Measurements from ENCODE around the gene CKMT1A. TPM values are rescaled to one million over a fixed set of nuclear protein-coding genes. Genes with fewer than 3 reads are reported as not detected.
"Not testable (repeated sequence)": the region's sequence is repeated elsewhere in the genome, so short reads cannot be mapped to it uniquely, and the experiment has no call there.

CKMT1A gene
- total and polyA plus RNA-seq, 3 donors from 2014 or later, result 0.68 to 1.4 (median 1.2) TPM

- TF ChIP-seq CTCF (IDR thresholded peaks at IDR 0.05) (no peak), POLR2A (IDR thresholded peaks at IDR 0.05) (no peak)
- intact Hi-C loops (cut with DNase I; ENCODE audit: low total_unique reads), result no loop called here
- no peak overlapping the region for H3K4me3 ChIP-seq
- H3K27me3 ChIP-seq, result no peaks in the 10 kb centered on the region
- H3K27ac ChIP-seq, result no peak overlapping the region
- DNase-seq, result no peak
- H3K4me1 ChIP-seq, result no peaks in the 10 kb centered on the region
- 87 to 94% methylated on average over 6 of the region's 6 CpGs for WGBS, 2 donors
- no peaks in the 10 kb centered on the region for H3K36me3 ChIP-seq (ENCODE audit: low read depth, missing control alignments)
- H3K9me3 ChIP-seq, result no peaks in the 10 kb centered on the region
These were observed 41.8 kb downstream of the CKMT1A start for GRCh38 chr15:43735416-43735815.

GRCh38 chr15:43746245-43746902 lies 52.7 kb downstream of the CKMT1A start, which contains the start of gene PDIA3:
Gene PDIA3, plus strand, starts transcription at chr15:43746438. Its CDS starts 102 bp downstream, at chr15:43746540.
- H3K27me3 ChIP-seq; H3K36me3 ChIP-seq (ENCODE audit: low read depth, missing control alignments); H3K9me3 ChIP-seq; intact Hi-C loops (cut with DNase I; ENCODE audit: low total_unique reads): not testable (repeated sequence)
- Histone ChIP-seq H3K4me3 (peak within 1 kb of the TSS; percentile 79 to 95), H3K27ac (peak within 1 kb of the TSS; percentile 86 to 95), H3K4me1 (peaks cover 19% of the 10 kb centered on the region)
- 0% methylated on average over 13 to 39 of the region's 84 CpGs for WGBS, 2 donors
- DNase-seq, result peak; percentile 95
- TF ChIP-seq CTCF (IDR thresholded peaks at IDR 0.05) (peak in 1 of 3 experiments; percentile 18), POLR2A (IDR thresholded peaks at IDR 0.05) (peak; percentile 90)

- intact Hi-C loops (cut with DNase I; ENCODE audit: low total_unique reads); H3K27me3 ChIP-seq; H3K36me3 ChIP-seq (ENCODE audit: low read depth, missing control alignments); DNase-seq; H3K9me3 ChIP-seq: not testable (repeated sequence)
- Histone ChIP-seq H3K4me3 (peak overlapping the region; percentile 79 to 95), H3K27ac (peak overlapping the region; percentile 86 to 95), H3K4me1 (peaks cover 22% of the 10 kb centered on the region)
- WGBS, 2 donors, result 0% methylated on average over 12 of the region's 12 CpGs
These were observed 53.2 kb downstream of the CKMT1A start for GRCh38 chr15:43746903-43747309.

DNA sequence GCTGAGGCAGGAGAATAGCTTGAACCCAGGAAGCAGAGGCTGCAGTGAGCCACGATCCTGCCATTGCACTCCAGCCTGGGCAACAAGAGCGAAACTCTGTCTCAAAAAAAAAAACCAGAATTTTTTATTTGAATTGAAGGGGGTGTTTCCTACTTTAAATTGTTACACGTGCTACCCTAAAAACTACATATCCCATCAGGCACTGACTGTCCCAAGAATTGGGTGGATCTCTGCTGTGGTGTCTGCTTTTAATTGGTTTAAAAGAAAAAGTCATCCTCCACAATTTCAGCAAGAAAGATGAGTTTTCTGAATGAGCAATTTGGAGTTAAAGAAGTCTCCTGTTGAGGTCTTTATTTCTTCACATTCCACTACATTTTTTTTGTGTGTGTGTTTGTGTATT lies 54.7 kb downstream of the CKMT1A start:
- TF ChIP-seq CTCF (IDR thresholded peaks at IDR 0.05) (no peak), POLR2A (IDR thresholded peaks at IDR 0.05) (no peak)
- Histone ChIP-seq H3K27ac (no peak overlapping the region), H3K27me3 (no peaks in the 10 kb centered on the region), H3K4me3 (no peak overlapping the region), H3K9me3 (no peaks in the 10 kb centered on the region), H3K36me3 (ENCODE audit: low read depth, missing control alignments) (no peaks in the 10 kb centered on the region), H3K4me1 (peaks cover 22% of the 10 kb centered on the region)
- 79 to 93% methylated on average over 3 of the region's 3 CpGs for WGBS, 2 donors
- intact Hi-C loops (cut with DNase I; ENCODE audit: low total_unique reads), result no loop called here
- no peak for DNase-seq

Small RNA genes lying within 50 kb of the gene (small RNA-seq; reads per million reads assigned to genes)
- gene PDIA3P2 (0 reads per million in 2 donors), gene RNU6-353P (0 reads per million in 2 donors), gene RNU6-354P (0 reads per million in 2 donors)

Other genes with a start within 250 kb of the CKMT1A start
- gene TP53BP1, start 200.7 kb upstream of the CKMT1A start, total RNA-seq, result 100 to 1,000 TPM; 112 to 133 TPM
- 50.0 TPM for gene TP53BP1, start 200.7 kb upstream of the CKMT1A start, polyA plus RNA-seq (ENCODE audit: insufficient read depth, low read depth, low replicate concordance)
- gene MAP1A, start 176.3 kb upstream of the CKMT1A start, total RNA-seq, result 10 to 100 TPM; 17.7 to 19.1 TPM
- 11.4 TPM for gene MAP1A, start 176.3 kb upstream of the CKMT1A start, polyA plus RNA-seq (ENCODE audit: insufficient read depth, low read depth, low replicate concordance)
- 100 to 1,000 TPM; 138 to 165 TPM for gene PPIP5K1, start 103.7 kb upstream of the CKMT1A start, total RNA-seq
- gene PPIP5K1, start 103.7 kb upstream of the CKMT1A start, polyA plus RNA-seq (ENCODE audit: insufficient read depth, low read depth, low replicate concordance), result 44.9 TPM
- under 1 TPM in 1 of 2 donors, not detected in 1; 0.56 TPM for gene CKMT1B, start 99.8 kb upstream of the CKMT1A start, total RNA-seq
- 0.57 TPM for gene CKMT1B, start 99.8 kb upstream of the CKMT1A start, polyA plus RNA-seq (ENCODE audit: insufficient read depth, low read depth, low replicate concordance)
- gene STRC, start 75.1 kb upstream of the CKMT1A start, total RNA-seq, result 10 to 100 TPM; 10.1 to 20.1 TPM
- 10.6 TPM for gene STRC, start 75.1 kb upstream of the CKMT1A start, polyA plus RNA-seq (ENCODE audit: insufficient read depth, low read depth, low replicate concordance)
- 10 to 100 TPM; 29.7 to 49.6 TPM for gene CATSPER2, start 45.0 kb upstream of the CKMT1A start, total RNA-seq
- 59.0 TPM for gene CATSPER2, start 45.0 kb upstream of the CKMT1A start, polyA plus RNA-seq (ENCODE audit: insufficient read depth, low read depth, low replicate concordance)
- 100 to 1,000 TPM; 113 to 120 TPM for gene PDIA3, start 52.6 kb downstream of the CKMT1A start, total RNA-seq
- 373 TPM for gene PDIA3, start 52.6 kb downstream of the CKMT1A start, polyA plus RNA-seq (ENCODE audit: insufficient read depth, low read depth, low replicate concordance)
- gene ELL3, start 83.1 kb downstream of the CKMT1A start, total RNA-seq, result 10 to 100 TPM; 16.9 to 18.6 TPM
- gene ELL3, start 83.1 kb downstream of the CKMT1A start, polyA plus RNA-seq (ENCODE audit: insufficient read depth, low read depth, low replicate concordance), result 66.3 TPM
- gene SERF2, start 98.5 kb downstream of the CKMT1A start, total RNA-seq, result 100 to 1,000 TPM; 823 to 834 TPM
- 745 TPM for gene SERF2, start 98.5 kb downstream of the CKMT1A start, polyA plus RNA-seq (ENCODE audit: insufficient read depth, low read depth, low replicate concordance)
- gene SERINC4, start 106.4 kb downstream of the CKMT1A start, total RNA-seq, result 10 to 100 TPM in 1 of 2 donors, 1 to 10 TPM in 1; 7.0 to 11.7 TPM
- 11.7 TPM for gene SERINC4, start 106.4 kb downstream of the CKMT1A start, polyA plus RNA-seq (ENCODE audit: insufficient read depth, low read depth, low replicate concordance)
- gene HYPK, start 106.7 kb downstream of the CKMT1A start, total RNA-seq, result 10 to 100 TPM; 15.4 to 35.7 TPM
- gene HYPK, start 106.7 kb downstream of the CKMT1A start, polyA plus RNA-seq (ENCODE audit: insufficient read depth, low read depth, low replicate concordance), result 9.6 TPM
- gene MFAP1, start 130.8 kb downstream of the CKMT1A start, total RNA-seq, result 10 to 100 TPM; 22.5 to 28.6 TPM
- gene MFAP1, start 130.8 kb downstream of the CKMT1A start, polyA plus RNA-seq (ENCODE audit: insufficient read depth, low read depth, low replicate concordance), result 29.2 TPM
- 10 to 100 TPM in 1 of 2 donors, 1 to 10 TPM in 1; 7.9 to 16.9 TPM for gene WDR76, start 133.1 kb downstream of the CKMT1A start, total RNA-seq
- 9.5 TPM for gene WDR76, start 133.1 kb downstream of the CKMT1A start, polyA plus RNA-seq (ENCODE audit: insufficient read depth, low read depth, low replicate concordance)